AG04450 (cell line): ENCODE results near the gene LXN. TPM values are rescaled to one million over a fixed set of nuclear protein-coding genes. Genes with fewer than 3 reads are reported as not detected.

ENCODE experiments used
- CTCF ChIA-PET: fragments of 300-600, 350-600 bp; formaldehyde crosslinking; extraction: SDS; loops from one replicate; lab custom pipeline; 2022; ENCODE audit warnings: antibody characterized with exemption, inconsistent platforms; lab: Charles Lee
- POLR2A ChIA-PET: fragments of 350-600 bp; formaldehyde crosslinking; extraction: SDS; loops from one replicate; lab custom pipeline; 2021; ENCODE audit warnings: antibody characterized with exemption, inconsistent platforms; lab: Yijun Ruan, JAX
- DNase-seq: peaks from one replicate; pipeline ENCODE4 v3.0.0-alpha.2; 2011; ENCODE audit warnings: low read depth, low spot score
- H3K27ac ChIP-seq: one replicate; pipeline ENCODE4 v1.5.1; 2012; ENCODE audit warnings: low read depth, low read length, control low read depth
- H3K27me3 ChIP-seq: one replicate; pipeline ENCODE4 v1.6.0; 2012; ENCODE audit warnings: low read length; ENCODE audit not compliant: control insufficient read depth, insufficient read depth
- H3K4me3 ChIP-seq: 2 replicates; pipeline ENCODE4 v1.5.1; 2011; ENCODE audit warnings: mild to moderate bottlenecking, low read depth, low read length, control low read depth
- H3K9me3 ChIP-seq: 2 replicates; pipeline ENCODE4 v1.5.1; 2012; ENCODE audit warnings: low read length; ENCODE audit not compliant: control insufficient read depth, insufficient read depth
- CTCF ChIP-seq: IDR thresholded peaks from 2 replicates; pipeline ENCODE4 v1.5.1; 2011; ENCODE audit warnings: low read depth, low read length, control low read depth, inconsistent platforms
- polyA plus RNA-seq: library from polyadenylated mRNA; depleted of rRNA; stranded (reverse); fragments of >200 nt; gene quantifications from 2 replicates; pipeline ENCODE4 v1.2.3, GENCODE V29; 2011

The LXN gene
- polyA plus RNA-seq, 1 experiment: 347 TPM

GRCh38 chr3:158680861-158681260, 8.4 kb upstream of the LXN start:
- ChIA-PET POLR2A (no interaction called here), CTCF (interaction anchor here (1.0 kb wide), 1 partner anchor 47 kb away, joined by 3 read pairs; no protein-coding TSS in a partner anchor)
- Histone ChIP-seq H3K27me3 (no peaks in the 10 kb centered on the region), H3K4me3 (no peak overlapping the region), H3K27ac (no peak overlapping the region), H3K9me3 (no peaks in the 10 kb centered on the region)
- DNase-seq: no peak
- TF ChIP-seq CTCF: no peak

DNA sequence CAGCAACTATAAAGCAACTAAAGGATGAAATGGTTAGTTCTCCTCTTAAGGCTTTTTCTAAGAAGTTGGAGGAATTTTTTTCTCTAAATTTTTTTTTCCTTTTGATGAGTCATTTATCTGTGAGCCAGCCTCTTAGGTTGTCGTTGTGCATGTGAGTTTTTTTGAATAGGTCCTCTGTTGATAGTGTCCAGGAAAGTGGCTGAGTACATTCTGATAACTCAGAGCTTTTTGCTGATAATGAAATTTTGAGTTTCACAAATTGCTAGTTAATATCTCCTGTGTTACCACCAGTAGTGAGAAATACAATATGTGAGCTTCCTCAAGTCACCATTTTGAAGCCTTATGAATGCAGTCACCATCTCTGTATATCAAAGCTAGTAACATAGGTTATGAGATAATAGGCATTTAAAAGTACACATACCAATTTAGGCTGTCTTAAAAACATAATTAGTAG, 7.1 kb upstream of the LXN start:
- Histone ChIP-seq H3K9me3 (no peaks in the 10 kb centered on the region), H3K27ac (no peak overlapping the region), H3K4me3 (no peak overlapping the region), H3K27me3 (no peaks in the 10 kb centered on the region)
- no peak for DNase-seq
- no peak for TF ChIP-seq CTCF
- POLR2A ChIA-PET: no interaction called here
- CTCF ChIA-PET: interaction anchor here (0.9 to 2.8 kb wide), 5 partner anchors 20 to 115 kb away, joined by 4 to 12 read pairs (median 7); no protein-coding TSS in a partner anchor

DNA sequence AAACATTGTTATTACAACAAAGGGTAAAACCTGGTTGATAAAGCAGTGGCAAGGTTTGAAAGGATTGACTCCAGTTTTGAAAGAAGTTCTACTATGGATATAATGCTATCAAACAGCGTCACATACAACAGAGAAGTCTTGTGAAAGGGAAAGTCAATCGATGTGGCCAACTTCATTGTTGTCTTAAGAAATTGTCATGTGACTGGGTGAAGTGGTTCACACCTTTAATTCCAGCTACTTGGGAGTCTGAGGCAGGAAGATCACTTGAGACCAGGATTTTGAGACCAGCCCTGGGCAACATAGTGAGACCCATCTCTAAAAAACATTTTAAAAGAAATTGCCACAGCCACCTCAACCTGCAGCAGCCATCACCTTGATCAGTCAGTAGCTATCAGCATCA, 6.2 kb upstream of the LXN start:
- CTCF ChIA-PET: interaction anchor here (0.9 to 2.8 kb wide), 5 partner anchors 19 to 116 kb away, joined by 4 to 12 read pairs (median 7); no protein-coding TSS in a partner anchor
- no peak for TF ChIP-seq CTCF
- POLR2A ChIA-PET: interaction anchor here (0.6 kb wide), 1 partner anchor 25 kb away, joined by 3 read pairs; no protein-coding TSS in a partner anchor

DNA sequence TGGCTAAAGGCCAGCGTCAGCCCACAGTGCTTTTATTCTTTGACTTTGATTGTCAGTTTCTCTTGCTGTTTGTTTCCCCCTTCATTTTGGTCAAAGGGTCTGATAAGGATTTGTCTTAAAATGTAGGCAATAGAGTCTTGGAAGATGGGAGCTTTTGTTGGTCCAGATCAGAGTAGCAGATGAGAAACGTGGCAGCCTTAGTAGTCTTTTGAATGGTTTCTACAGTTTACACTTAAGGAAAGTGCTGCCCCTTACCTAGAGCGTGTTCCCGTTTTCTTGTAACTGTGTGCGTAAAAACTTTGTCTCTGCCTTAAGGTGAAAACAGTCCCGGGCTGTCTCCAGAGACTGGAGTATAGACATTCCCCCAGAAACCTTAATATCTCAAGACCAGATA, 630 bp downstream of the LXN start:
- DNase-seq: no peak
- POLR2A ChIA-PET: interaction anchor here (0.6 to 1.0 kb wide), 3 partner anchors 10 to 101 kb away, joined by 3 read pairs; partner anchors contain the start of gene MLF1
- TF ChIP-seq CTCF: no peak
- CTCF ChIA-PET: interaction anchor here (0.6 to 7.2 kb wide), 16 partner anchors 11 to 1070 kb away, joined by 3 to 85 read pairs (median 6); no protein-coding TSS in a partner anchor
- Histone ChIP-seq H3K27ac (peak overlapping the region; percentile 55), H3K27me3 (no peaks in the 10 kb centered on the region), H3K9me3 (no peaks in the 10 kb centered on the region), H3K4me3 (peak overlapping the region; percentile 90)

More for the DNA sequence above, 6.2 kb upstream of the LXN start:
- no peaks in the 10 kb centered on the region for H3K9me3 ChIP-seq
- no peak for DNase-seq
- no peak overlapping the region for H3K27ac ChIP-seq
- no peak overlapping the region for H3K4me3 ChIP-seq
- H3K27me3 ChIP-seq: no peaks in the 10 kb centered on the region

- DNase-seq: peak; percentile 3
- POLR2A ChIA-PET: no interaction called here
- Histone ChIP-seq H3K27me3 (no peaks in the 10 kb centered on the region), H3K27ac (no peak overlapping the region), H3K4me3 (peak overlapping the region; percentile 14; the same call in 1 of the 2 replicates), H3K9me3 (no peaks in the 10 kb centered on the region)
- TF ChIP-seq CTCF: no peak
- CTCF ChIA-PET: interaction anchor here (1.2 to 7.2 kb wide), 3 partner anchors 7 to 133 kb away, joined by 3 to 85 read pairs (median 44); partner anchors contain the start of gene MFSD1
Measured at GRCh38 chr3:158668506-158668905, 3.9 kb downstream of the LXN start.
